GM06990 (cell line): Measurements from ENCODE around the gene HDC.

ENCODE experiments used
- DNase-seq: peaks from one replicate; pipeline ENCODE4 v3.0.0-alpha.2; 2011; ENCODE audit not compliant: insufficient read length; ENCODE audit errors: extremely low read depth
- H3K27me3 ChIP-seq: replicated peaks from 2 replicates; pipeline ENCODE4 v1.6.0; 2011; ENCODE audit warnings: low read length; ENCODE audit not compliant: control insufficient read depth, insufficient read depth
- H3K36me3 ChIP-seq: 2 replicates; pipeline ENCODE4 v1.5.1; 2011; ENCODE audit warnings: low read length; ENCODE audit not compliant: control insufficient read depth, insufficient read depth
- H3K4me3 ChIP-seq: replicated peaks from 2 replicates; pipeline ENCODE4 v1.5.1; 2011; ENCODE audit warnings: low read depth, mild to moderate bottlenecking, control low read depth, low read length
- CTCF ChIP-seq: IDR thresholded peaks from 2 replicates; pipeline ENCODE4 v1.5.1; 2011; ENCODE audit warnings: low read length, control low read depth, mild to moderate bottlenecking, inconsistent platforms; ENCODE audit not compliant: insufficient read depth, poor library complexity, severe bottlenecking

HDC gene

GRCh38 chr15:50298340-50298739 lies 32.8 kb upstream of the HDC start:
- Histone ChIP-seq H3K36me3 (peaks cover 2% of the 10 kb centered on the region), H3K27me3 (no peaks in the 10 kb centered on the region), H3K4me3 (no peak overlapping the region)
- DNase-seq, result no peak
- TF ChIP-seq CTCF, result no peak

GRCh38 chr15:50295966-50296365 lies 30.4 kb upstream of the HDC start:
- peaks cover 2% of the 10 kb centered on the region for H3K36me3 ChIP-seq

GRCh38 chr15:50289749-50290148 lies 24.2 kb upstream of the HDC start:
- H3K4me3 ChIP-seq, result no peak overlapping the region
- TF ChIP-seq CTCF, result no peak
- H3K36me3 ChIP-seq, result peaks cover 5% of the 10 kb centered on the region
- H3K27me3 ChIP-seq, result no peaks in the 10 kb centered on the region
- no peak for DNase-seq

More at GRCh38 chr15:50295966-50296365, 30.4 kb upstream of the HDC start:
- Histone ChIP-seq H3K27me3 (no peaks in the 10 kb centered on the region), H3K4me3 (no peak overlapping the region)
- DNase-seq, result no peak
- no peak for TF ChIP-seq CTCF

GRCh38 chr15:50287324-50288116 lies 22.0 kb upstream of the HDC start:
- DNase-seq, result no peak
- TF ChIP-seq CTCF, result no peak
- H3K4me3 ChIP-seq, result no peak overlapping the region
- H3K27me3 ChIP-seq, result no peaks in the 10 kb centered on the region
- peaks cover 5% of the 10 kb centered on the region for H3K36me3 ChIP-seq

- TF ChIP-seq CTCF, result no peak
- no peak overlapping the region for H3K4me3 ChIP-seq
- no peaks in the 10 kb centered on the region for H3K36me3 ChIP-seq
- DNase-seq, result no peak
- no peaks in the 10 kb centered on the region for H3K27me3 ChIP-seq
Measured at GRCh38 chr15:50281427-50281826, 15.9 kb upstream of the HDC start.

- no peaks in the 10 kb centered on the region for H3K27me3 ChIP-seq
- no peak overlapping the region for H3K4me3 ChIP-seq
- DNase-seq, result no peak
- TF ChIP-seq CTCF, result no peak
- H3K36me3 ChIP-seq, result no peaks in the 10 kb centered on the region
Measured at GRCh38 chr15:50280271-50280670, 14.7 kb upstream of the HDC start.
